Hematopoietic multipotent progenitor cell treated with erythropoietin and hydrocortisone succinate and interleukin-3 and kit ligand, for 15 days (in vitro differentiated cells): ENCODE data around the gene IKZF4.
"Not testable (repeated sequence)": the region's sequence is repeated elsewhere in the genome, so short reads cannot be mapped to it uniquely, and the experiment has no call there.

Experiments used
- DNase-seq: peaks from one replicate; pipeline ENCODE4 v3.0.0-alpha.2; 2015; ENCODE audit warnings: low spot score

Gene IKZF4

GRCh38 chr12:56020423-56021184, at the start of gene IKZF4:
TSS of gene IKZF4 (plus strand) at chr12:56021043. CDS start at chr12:56021494, 451 bp downstream.
- DNase-seq: peak; percentile 15

DNA sequence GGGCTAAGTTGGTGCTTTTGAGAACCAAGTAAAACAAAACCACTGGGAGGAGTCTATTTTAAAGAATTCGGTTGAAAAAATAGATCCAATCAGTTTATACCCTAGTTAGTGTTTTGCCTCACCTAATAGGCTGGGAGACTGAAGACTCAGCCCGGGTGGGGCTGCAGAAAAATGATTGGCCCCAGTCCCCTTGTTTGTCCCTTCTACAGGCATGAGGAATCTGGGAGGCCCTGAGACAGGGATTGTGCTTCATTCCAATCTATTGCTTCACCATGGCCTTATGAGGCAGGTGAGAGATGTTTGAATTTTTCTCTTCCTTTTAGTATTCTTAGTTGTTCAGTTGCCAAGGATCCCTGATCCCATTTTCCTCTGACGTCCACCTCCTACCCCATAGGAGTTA, 48.8 kb upstream of the IKZF4 start:
- DNase-seq: no peak

GRCh38 chr12:55972456-55972855, 48.4 kb upstream of the IKZF4 start:
- DNase-seq: no peak

- DNase-seq: peak; percentile 21
Measured at GRCh38 chr12:55972911-55973598, 47.8 kb upstream of the IKZF4 start.

GRCh38 chr12:55973599-55974307, 47.1 kb upstream of the IKZF4 start, which contains the start of gene RAB5B:
TSS of gene RAB5B (plus strand) at chr12:55974078. CDS start at chr12:55986961, 12,883 bp downstream.
- peak; percentile 100 for DNase-seq

DNA sequence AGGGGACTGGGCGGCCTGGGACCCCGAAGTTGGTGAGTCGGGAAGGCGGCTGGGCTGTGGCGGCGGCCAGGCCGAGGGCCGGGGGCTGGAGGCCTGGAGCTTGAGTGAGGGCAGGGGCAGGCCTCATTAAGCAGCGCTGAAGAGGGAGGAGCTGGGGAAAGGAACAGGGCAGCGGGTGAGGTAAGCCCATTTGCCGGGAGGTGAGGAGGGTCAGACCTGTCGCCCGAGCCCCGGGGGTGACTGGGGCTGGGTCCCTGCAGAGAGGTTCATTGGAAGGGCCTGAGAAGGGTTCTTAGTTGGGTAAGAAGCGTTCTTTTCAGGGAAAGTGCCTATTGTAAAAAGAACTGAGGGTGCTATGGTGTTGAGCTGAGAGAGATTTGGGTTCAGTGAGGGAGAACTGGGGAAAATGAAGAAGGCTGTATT, 46.5 kb upstream of the IKZF4 start:
- peak; percentile 57 for DNase-seq

DNA sequence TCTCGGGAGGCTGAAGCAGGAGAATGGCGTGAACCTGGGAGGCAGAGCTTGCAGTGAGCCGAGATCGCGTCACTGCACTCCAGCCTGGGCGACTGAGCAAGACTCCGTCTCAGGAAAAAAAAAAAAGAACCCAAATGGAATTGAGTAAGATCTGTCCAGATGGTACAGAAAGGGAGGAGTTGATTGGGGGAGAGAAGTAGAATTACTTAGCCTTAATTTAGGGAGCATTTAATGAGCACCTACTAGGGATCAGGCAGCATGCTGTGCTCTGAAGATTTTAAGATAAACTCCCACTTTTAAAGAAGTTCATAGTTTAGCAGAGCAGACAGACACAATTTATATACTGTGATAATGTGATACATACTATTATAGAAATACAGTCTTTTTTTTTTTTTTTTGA, 42.5 kb upstream of the IKZF4 start:
- no peak for DNase-seq

DNA sequence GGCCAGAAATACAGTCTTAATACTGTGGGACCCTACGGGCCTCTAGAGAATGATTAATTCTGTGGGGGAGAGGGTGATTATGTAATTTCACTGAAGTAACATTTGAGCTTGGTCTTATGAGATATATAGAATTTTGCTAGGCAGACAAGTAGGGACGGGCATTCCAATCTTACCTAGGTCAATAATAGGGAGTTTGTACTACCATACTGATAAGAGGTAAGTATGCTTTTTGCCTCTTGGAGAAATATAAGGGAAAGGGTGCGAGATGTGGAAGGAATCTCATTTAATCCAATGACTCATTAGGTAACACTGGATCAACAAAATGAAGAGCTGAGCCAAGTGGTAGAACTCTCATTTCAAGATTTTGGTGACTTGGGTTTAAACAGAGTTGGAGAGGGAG, 41.8 kb upstream of the IKZF4 start:
- DNase-seq: no peak

- not testable (repeated sequence) for DNase-seq
Measured at GRCh38 chr12:55981882-55982281, 39.0 kb upstream of the IKZF4 start.

DNA sequence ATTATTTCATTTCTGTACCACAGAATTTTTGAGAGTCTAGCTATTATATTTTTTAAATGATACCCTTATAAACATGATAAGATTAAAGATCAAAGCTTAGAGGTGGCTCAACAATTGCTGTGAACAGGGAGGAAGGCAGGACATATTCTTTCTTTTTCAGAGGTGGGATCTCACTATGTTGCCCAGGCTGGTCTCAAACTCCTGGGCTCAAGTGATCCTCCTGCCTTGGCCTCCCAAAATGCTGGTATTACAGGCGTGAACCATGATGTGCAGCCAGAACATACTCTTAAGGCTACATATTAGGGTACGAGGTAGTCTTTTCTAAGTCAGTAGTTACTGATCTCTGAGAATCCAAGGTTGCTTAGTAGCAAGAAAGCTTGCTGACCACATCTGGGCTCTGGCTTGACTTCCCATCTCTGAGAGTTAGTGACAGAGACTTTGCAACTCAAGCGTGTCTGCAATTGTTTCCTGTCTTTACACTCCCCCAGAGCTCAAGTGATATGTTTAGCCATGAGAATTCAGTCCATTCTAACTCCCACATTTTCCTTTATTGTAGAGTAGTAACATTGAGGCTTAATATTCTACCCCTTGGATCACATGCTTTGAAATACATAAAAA, 38.4 kb upstream of the IKZF4 start:
- no peak for DNase-seq

DNA sequence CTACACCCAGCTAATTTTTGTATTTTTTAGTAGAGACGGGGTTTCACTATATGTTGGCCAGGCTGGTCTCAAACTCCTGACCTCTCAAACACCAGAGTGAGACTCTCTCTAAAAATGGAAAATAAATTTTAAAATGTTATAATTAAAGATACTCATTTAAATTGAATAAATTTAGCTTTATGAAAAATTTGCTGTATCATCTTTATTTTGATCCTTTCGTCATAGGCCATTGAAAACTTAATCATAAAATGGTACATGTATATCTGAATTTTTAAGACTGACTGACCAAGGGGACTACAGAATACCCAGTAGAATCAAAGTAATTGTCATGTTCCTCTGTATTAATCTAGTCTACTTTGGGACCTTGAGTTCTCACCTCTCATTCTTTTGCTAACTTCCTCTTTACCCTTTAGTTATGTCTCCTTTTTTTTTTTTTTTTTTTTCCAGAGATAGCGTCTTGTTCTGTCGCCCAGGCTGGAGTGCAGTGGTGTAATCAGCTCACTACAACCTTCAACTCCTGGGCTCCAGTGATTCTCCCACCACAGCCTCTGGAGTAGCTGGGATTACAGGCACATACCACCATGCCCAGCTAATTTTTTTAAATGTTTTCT, 37.5 kb upstream of the IKZF4 start:
- no peak for DNase-seq

- DNase-seq: no peak
Measured at GRCh38 chr12:55984861-55985260, 36.0 kb upstream of the IKZF4 start.

DNA sequence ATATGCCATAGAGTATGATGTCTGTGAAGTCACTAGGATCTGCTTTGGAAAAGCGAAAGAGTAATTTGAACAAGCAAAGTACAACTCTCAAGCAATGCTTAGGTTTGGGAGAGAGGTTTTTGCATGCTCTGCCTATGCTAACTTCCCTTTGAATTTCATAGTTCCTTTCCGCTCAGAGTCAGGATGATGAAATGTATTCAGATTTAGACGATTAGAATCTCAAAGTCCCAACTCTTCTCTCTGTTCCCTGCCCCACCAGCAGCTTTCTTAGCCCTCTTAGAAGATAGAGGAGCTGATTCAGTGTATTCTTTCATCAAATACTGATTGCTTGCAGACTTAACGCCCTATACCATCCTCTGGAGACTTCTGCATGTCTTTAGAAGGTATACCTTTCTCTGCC, 35.5 kb upstream of the IKZF4 start:
- no peak for DNase-seq

DNA sequence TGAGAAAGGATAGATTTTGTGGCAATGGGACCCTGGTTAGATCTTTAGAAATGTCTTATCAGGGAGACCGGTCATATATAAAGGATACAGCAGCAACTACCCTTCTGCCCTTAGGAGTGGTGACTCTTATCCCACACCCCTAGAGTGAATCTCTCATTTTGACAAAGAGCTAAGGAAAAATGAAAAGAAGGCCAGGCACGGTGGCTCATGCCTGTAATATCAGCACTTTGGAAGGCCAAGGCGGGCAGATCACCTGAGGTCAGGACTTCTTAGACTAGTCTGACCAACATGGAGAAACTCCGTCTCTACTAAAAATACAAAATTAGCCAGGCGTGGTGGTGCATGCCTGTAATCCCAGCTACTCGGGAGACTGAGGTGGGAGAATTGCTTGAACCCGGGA, 34.9 kb upstream of the IKZF4 start:
- not testable (repeated sequence) for DNase-seq

GRCh38 chr12:55991110-55991509, 29.7 kb upstream of the IKZF4 start:
- DNase-seq: no peak

GRCh38 chr12:55993230-55993853, 27.5 kb upstream of the IKZF4 start:
- DNase-seq: no peak

- DNase-seq: no peak
Measured at GRCh38 chr12:55995366-55995765, 25.5 kb upstream of the IKZF4 start.

DNA sequence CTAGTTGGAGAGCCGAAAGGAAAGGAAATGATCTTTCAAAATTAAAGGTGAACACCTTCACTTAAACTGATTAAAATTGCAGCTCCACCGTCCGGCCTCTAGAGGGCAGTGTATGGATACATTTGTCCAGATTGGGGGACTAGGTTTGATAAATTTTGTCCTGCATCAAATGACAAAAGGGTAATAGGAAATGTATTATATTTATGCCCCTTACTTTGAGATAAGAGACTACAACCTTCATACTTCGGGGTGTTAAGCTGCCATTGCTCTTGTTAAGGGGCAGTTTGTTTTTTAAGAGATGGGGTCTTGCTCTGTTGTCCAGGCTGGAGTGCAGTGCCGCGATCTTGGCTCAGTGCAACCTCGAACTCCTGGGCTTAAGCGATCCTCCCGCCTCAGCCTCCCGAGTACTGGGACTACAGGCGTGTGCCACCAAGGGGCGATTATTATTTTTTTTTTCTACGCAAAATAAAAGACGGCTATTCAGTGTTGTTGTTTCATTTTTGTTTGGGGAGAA, 24.6 kb upstream of the IKZF4 start:
- peak; percentile 82 for DNase-seq

- DNase-seq: peak; percentile 64
Measured at GRCh38 chr12:55996715-55997534, 23.9 kb upstream of the IKZF4 start, which contains the start of gene SUOX. TSS of gene SUOX (plus strand) at chr12:55997276. CDS start at chr12:56002222, 4,946 bp downstream.

DNA sequence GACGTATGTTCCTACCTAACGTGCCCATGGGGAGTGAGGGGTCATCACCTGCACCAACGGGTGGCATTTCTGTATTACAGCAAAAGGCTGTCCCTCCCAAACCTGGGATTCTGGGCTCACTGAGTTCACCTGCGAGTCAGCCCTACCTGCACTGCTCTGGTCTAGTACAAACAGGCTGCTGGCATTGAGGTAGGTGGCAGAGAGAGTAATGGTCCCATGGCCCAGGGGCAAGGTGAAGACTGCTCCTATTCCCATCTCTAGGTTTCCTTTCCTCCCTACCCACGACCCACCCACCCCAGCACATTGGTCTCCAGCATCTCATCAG, 23.3 kb upstream of the IKZF4 start:
- DNase-seq: no peak
